GM23338 (cell line): ENCODE results near the gene ZBP1.

Source experiments
- CTCF ChIP-seq, 2 experiments: fragments of 200-600 bp in 1 of 2; sonication (generic) in 1 of 2; conservative IDR thresholded peaks; 2 replicates each; pipeline versions ENCODE4 v1.5.1 to v1.6.1; 2016 to 2017; ENCODE audit warnings: antibody characterized with exemption in 2 of 2, low read depth in 2 of 2, mild to moderate bottlenecking in 2 of 2, moderate library complexity in 1 of 2
- EZH2 ChIP-seq: fragments of 200-600 bp; sonication (generic); IDR thresholded peaks from one replicate; pipeline ENCODE4 v1.8.0; 2017; ENCODE audit warnings: antibody characterized with exemption, mild to moderate bottlenecking, low read depth; ENCODE audit not compliant: unreplicated experiment
- EZH2phosphoT487 ChIP-seq: fragments of 200-600 bp; sonication (generic); IDR thresholded peaks from one replicate; pipeline ENCODE4 v1.8.1; 2018; ENCODE audit warnings: antibody characterized with exemption; ENCODE audit not compliant: unreplicated experiment
- POLR2AphosphoS5 ChIP-seq: IDR thresholded peaks from 2 replicates; pipeline ENCODE4 v1.6.1; 2016; ENCODE audit warnings: antibody characterized with exemption, low read depth
- TF ChIP-seq, protein P1 (sequence below): IDR thresholded peaks from one replicate; pipeline ENCODE4 v1.6.1; 2018; ENCODE audit warnings: antibody characterized with exemption; ENCODE audit not compliant: unreplicated experiment

- TF ChIP-seq CTCF (conservative IDR thresholded peaks at IDR 0.05; ENCODE audit: low read depth in 2 of 2) (no peak), EZH2phosphoT487 (no peak), EZH2 (no peak), POLR2AphosphoS5 (no peak)
- TF ChIP-seq, protein P1, sequence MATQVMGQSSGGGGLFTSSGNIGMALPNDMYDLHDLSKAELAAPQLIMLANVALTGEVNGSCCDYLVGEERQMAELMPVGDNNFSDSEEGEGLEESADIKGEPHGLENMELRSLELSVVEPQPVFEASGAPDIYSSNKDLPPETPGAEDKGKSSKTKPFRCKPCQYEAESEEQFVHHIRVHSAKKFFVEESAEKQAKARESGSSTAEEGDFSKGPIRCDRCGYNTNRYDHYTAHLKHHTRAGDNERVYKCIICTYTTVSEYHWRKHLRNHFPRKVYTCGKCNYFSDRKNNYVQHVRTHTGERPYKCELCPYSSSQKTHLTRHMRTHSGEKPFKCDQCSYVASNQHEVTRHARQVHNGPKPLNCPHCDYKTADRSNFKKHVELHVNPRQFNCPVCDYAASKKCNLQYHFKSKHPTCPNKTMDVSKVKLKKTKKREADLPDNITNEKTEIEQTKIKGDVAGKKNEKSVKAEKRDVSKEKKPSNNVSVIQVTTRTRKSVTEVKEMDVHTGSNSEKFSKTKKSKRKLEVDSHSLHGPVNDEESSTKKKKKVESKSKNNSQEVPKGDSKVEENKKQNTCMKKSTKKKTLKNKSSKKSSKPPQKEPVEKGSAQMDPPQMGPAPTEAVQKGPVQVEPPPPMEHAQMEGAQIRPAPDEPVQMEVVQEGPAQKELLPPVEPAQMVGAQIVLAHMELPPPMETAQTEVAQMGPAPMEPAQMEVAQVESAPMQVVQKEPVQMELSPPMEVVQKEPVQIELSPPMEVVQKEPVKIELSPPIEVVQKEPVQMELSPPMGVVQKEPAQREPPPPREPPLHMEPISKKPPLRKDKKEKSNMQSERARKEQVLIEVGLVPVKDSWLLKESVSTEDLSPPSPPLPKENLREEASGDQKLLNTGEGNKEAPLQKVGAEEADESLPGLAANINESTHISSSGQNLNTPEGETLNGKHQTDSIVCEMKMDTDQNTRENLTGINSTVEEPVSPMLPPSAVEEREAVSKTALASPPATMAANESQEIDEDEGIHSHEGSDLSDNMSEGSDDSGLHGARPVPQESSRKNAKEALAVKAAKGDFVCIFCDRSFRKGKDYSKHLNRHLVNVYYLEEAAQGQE, result no peak
Measured at GRCh38 chr20:57612436-57612835, 7.8 kb downstream of the ZBP1 start.
